ENCODE results near the gene GPR108. TPM values are rescaled to one million over a fixed set of nuclear protein-coding genes. Genes with fewer than 3 reads are reported as not detected.

GPR108 gene
- total and polyA plus RNA-seq, 2 of the 13 experiments (the other 11 are each of a cell fraction or from before 2014, with no cell fraction given): 36.4 to 63.0 TPM

GRCh38 chr19:6730153-6730804, 7.1 kb downstream of the GPR108 start (continued):
- 0 out of 2 replicates have a peak, but pooled peaks have one; percentile 36 for TF ChIP-seq MIXL1 (CRISPR knock-in tag; IDR thresholded peaks at IDR 0.05)
- no peak for TF ChIP-seq TIGD3 (CRISPR knock-in tag; IDR thresholded peaks at IDR 0.05; ENCODE audit: borderline replicate concordance)
- no peak for TF ChIP-seq ZBTB4 (CRISPR knock-in tag; IDR thresholded peaks at IDR 0.05; ENCODE audit: borderline replicate concordance)
- peak; percentile 52; the same call in 1 of the 2 replicates for TF ChIP-seq ZBTB43 (CRISPR knock-in tag; conservative IDR thresholded peaks at IDR 0.05)
- peak; percentile 91 for TF ChIP-seq MAZ (IDR thresholded peaks at IDR 0.05; ENCODE audit: borderline replicate concordance, low read depth, low read length)
- peak; percentile 84 for TF ChIP-seq MAZ (CRISPR knock-in tag; IDR thresholded peaks at IDR 0.05; ENCODE audit: low read depth)
- TF ChIP-seq TRIM24 (CRISPR knock-in tag; IDR thresholded peaks at IDR 0.05): no peak
- TF ChIP-seq SOX5 (CRISPR knock-in tag; IDR thresholded peaks at IDR 0.05; ENCODE audit: borderline replicate concordance): peak; percentile 83; the same call in 1 of the 2 replicates
- peak; percentile 70; the same call in 1 of the 2 replicates for TF ChIP-seq ZSCAN9 (CRISPR knock-in tag; IDR thresholded peaks at IDR 0.05; ENCODE audit: borderline replicate concordance)
- TF ChIP-seq NRL (CRISPR knock-in tag; IDR thresholded peaks at IDR 0.05; ENCODE audit: borderline replicate concordance): no peak
- TF ChIP-seq TCF7 (IDR thresholded peaks at IDR 0.05; ENCODE audit: low read depth): peak; percentile 45; the same call in 1 of the 2 replicates
- peak; percentile 82; the same call in 1 of the 2 replicates for TF ChIP-seq MYNN (CRISPR knock-in tag; IDR thresholded peaks at IDR 0.05; ENCODE audit: low read depth)
- peak; percentile 80 for TF ChIP-seq ASH2L (IDR thresholded peaks at IDR 0.05; ENCODE audit: insufficient read length, low read depth, low read length)
- no peak for TF ChIP-seq FOSL1 (CRISPR knock-in tag; IDR thresholded peaks at IDR 0.05; ENCODE audit: borderline replicate concordance)
- 0 out of 2 replicates have a peak, but pooled peaks have one; percentile 23 for TF ChIP-seq ZNF264 (CRISPR knock-in tag; IDR thresholded peaks at IDR 0.05)
- no peak for TF ChIP-seq DZIP1 (CRISPR knock-in tag; IDR thresholded peaks at IDR 0.05)
- TF ChIP-seq PAX8 (CRISPR knock-in tag; IDR thresholded peaks at IDR 0.05; ENCODE audit: borderline replicate concordance): no peak
- TF ChIP-seq CCAR2 (optimal IDR thresholded peaks at IDR 0.05; ENCODE audit: low read depth, low read length): no peak
- no peak for TF ChIP-seq ZEB1 (IDR thresholded peaks at IDR 0.05; ENCODE audit: insufficient replicate concordance, low read depth)
- no peak for TF ChIP-seq ZNF576 (CRISPR knock-in tag; IDR thresholded peaks at IDR 0.05)
